PFSK-1 (cell line): Measurements from ENCODE around the gene GRHL3.

Experiments used
- FOXP2 ChIP-seq: optimal IDR thresholded peaks from 2 replicates; pipeline ENCODE3; 2011; ENCODE audit warnings: borderline replicate concordance, control low read depth, inconsistent platforms; ENCODE audit not compliant: insufficient read depth; ENCODE audit errors: extremely low read length, extremely low read depth
- POLR2AphosphoS5 ChIP-seq: IDR thresholded peaks from 2 replicates; pipeline ENCODE4 v1.6.1; 2012; ENCODE audit warnings: low read depth, mild to moderate bottlenecking, control low read depth, low read length, moderate library complexity
- SIN3A ChIP-seq: IDR thresholded peaks from 2 replicates; pipeline ENCODE4 v1.6.1; 2012; ENCODE audit warnings: mild to moderate bottlenecking, low read length, moderate library complexity, borderline replicate concordance; ENCODE audit not compliant: insufficient read depth
- TAF1 ChIP-seq: IDR thresholded peaks from 2 replicates; pipeline ENCODE4 v1.6.1; 2012; ENCODE audit warnings: low read length, control low read depth, borderline replicate concordance; ENCODE audit not compliant: insufficient read depth
- TF ChIP-seq, protein P1 (sequence below), 2 experiments: IDR thresholded peaks; 2 replicates each; pipeline versions ENCODE4 v1.6.1 to v1.8.0; 2011 to 2012; ENCODE audit warnings: low read depth in 2 of 2, low read length in 2 of 2, control low read depth in 1 of 2, inconsistent platforms in 1 of 2, mild to moderate bottlenecking in 1 of 2, moderate library complexity in 1 of 2; ENCODE audit not compliant: insufficient read depth in 1 of 2

Gene GRHL3

DNA sequence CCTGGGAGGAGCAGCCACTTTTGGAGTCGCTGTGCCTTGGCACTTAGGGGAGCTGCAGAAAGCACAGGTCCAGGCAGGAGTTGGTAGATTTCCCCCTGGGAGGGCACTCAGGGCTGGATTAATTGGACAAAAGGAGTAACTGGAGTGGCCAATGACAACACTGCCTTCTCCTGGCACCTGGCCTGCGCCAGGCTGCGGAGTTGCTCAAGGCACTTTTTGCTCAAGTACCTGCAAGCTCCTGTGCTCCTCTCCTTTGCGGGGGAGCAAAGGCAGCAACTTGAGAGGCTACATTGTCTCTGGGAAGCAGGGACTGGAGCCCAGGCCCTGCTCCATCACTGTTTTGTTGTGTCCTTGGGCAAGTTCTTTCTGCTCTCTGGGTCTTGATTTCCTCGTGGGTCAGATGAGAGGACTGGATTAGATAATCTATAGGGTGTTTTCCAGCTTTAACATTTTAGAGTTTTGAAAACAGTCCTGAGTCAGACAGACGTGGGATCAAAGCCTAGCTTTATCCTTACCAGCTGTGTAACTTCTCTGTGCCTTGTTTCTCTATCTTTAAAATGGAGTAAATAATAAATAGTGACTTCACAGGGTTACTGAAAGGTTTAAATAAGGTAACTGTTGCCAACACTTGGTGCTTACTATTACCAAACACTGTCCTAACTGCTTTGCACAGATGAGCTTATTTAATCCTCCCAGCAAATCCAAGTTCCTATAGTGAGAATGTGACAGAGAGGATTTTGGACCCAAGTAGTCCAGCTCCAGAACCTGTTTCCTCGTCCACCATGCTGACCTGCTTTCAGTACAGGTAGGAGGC lies 18.0 kb upstream of the GRHL3 start:
- TF ChIP-seq FOXP2 (no peak), TAF1 (no peak), POLR2AphosphoS5 (no peak), SIN3A (no peak)
- TF ChIP-seq, protein P1, sequence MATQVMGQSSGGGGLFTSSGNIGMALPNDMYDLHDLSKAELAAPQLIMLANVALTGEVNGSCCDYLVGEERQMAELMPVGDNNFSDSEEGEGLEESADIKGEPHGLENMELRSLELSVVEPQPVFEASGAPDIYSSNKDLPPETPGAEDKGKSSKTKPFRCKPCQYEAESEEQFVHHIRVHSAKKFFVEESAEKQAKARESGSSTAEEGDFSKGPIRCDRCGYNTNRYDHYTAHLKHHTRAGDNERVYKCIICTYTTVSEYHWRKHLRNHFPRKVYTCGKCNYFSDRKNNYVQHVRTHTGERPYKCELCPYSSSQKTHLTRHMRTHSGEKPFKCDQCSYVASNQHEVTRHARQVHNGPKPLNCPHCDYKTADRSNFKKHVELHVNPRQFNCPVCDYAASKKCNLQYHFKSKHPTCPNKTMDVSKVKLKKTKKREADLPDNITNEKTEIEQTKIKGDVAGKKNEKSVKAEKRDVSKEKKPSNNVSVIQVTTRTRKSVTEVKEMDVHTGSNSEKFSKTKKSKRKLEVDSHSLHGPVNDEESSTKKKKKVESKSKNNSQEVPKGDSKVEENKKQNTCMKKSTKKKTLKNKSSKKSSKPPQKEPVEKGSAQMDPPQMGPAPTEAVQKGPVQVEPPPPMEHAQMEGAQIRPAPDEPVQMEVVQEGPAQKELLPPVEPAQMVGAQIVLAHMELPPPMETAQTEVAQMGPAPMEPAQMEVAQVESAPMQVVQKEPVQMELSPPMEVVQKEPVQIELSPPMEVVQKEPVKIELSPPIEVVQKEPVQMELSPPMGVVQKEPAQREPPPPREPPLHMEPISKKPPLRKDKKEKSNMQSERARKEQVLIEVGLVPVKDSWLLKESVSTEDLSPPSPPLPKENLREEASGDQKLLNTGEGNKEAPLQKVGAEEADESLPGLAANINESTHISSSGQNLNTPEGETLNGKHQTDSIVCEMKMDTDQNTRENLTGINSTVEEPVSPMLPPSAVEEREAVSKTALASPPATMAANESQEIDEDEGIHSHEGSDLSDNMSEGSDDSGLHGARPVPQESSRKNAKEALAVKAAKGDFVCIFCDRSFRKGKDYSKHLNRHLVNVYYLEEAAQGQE (IDR thresholded peaks at IDR 0.05; ENCODE audit: insufficient read depth in 1 of 2, low read depth in 2 of 2, low read length in 2 of 2) = no peak

DNA sequence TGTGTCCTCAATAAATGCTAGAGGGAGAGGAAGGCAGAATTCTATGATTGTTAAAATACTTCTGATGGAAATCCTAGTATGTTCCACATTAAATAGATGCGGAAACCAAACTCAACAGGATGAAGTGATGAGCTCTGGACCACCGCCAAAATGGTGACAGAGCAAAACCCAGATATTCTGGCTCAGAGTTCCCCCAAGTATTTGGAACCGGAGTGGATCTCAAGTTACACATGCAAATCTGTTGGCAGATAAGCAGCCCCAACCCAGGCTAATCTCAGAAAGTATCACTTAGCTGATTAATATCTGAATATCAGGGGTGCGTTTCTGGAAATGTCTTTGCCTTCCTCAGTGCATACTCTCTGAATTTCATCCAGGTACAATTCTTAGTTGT lies 17.4 kb upstream of the GRHL3 start:
- TF ChIP-seq FOXP2 (no peak), SIN3A (no peak), TAF1 (no peak), POLR2AphosphoS5 (no peak)
- TF ChIP-seq, protein P1 (IDR thresholded peaks at IDR 0.05; ENCODE audit: insufficient read depth in 1 of 2, low read depth in 2 of 2, low read length in 2 of 2) = no peak

DNA sequence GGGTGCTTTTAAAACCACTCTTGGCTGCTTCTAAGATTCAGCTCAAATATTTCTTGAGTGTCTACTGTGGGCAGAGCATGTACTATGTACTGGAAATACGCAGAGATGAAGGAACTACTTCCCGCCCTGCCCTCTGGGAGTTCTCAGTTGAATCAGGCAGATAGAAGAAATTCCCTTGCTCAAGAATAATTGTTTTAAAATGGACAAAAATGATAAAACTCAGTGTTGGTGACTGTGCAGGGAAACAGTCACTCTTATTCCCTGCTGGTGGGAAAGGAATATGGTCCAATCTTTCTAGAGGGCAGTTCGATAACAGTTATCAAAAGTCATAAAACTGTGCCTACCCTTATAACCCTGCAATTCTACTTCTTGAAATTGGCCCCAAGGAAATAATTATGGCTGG lies 16.9 kb upstream of the GRHL3 start:
- no peak for TF ChIP-seq TAF1
- TF ChIP-seq, protein P1 (IDR thresholded peaks at IDR 0.05; ENCODE audit: insufficient read depth in 1 of 2, low read depth in 2 of 2, low read length in 2 of 2) = no peak

DNA sequence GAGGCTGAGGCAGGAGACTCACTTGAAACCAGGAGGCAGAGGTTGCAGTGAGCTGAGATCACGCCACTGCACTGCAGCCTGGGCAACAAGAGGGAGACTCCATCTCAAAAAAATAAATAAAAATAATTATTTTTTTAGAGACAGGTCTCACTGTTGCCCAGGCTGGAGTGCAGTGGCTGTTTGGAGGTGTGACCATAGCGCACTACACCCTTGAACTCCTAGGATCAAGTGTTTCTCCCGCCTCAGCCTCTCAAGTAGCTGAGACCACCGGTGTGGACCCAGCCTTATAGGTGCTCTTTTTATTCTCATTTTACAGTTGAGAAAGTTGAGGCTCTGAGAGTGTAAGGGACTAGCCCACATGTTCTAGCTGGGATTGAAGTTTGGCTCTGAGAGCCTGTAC lies 15.6 kb upstream of the GRHL3 start:
- TF ChIP-seq POLR2AphosphoS5 = no peak
- TF ChIP-seq, protein P1 (IDR thresholded peaks at IDR 0.05; ENCODE audit: insufficient read depth in 1 of 2, low read depth in 2 of 2, low read length in 2 of 2) = no peak
- no peak for TF ChIP-seq SIN3A

DNA sequence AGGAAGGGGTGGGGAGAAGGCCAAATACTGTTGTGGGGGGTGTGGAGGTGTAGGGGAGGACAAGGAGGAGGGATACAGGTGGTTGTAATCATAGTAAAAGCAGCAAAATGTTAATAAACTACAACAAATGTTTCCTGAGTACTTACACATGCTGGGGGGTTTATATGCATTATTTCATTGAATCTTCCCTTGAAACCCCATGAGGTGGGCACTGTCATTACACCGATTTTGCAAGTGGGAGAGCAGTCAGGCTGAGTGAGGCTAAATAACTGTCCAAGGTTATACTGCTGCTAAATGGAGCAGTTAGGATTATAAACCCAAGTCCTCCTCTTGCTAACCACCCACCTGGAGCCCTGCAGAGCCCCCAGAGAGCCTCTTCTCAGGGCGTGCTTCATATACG lies 14.4 kb upstream of the GRHL3 start:
- no peak for TF ChIP-seq SIN3A
- TF ChIP-seq POLR2AphosphoS5 = no peak
- TF ChIP-seq TAF1 = no peak
- no peak for TF ChIP-seq FOXP2
- TF ChIP-seq, protein P1 (IDR thresholded peaks at IDR 0.05; ENCODE audit: insufficient read depth in 1 of 2, low read depth in 2 of 2, low read length in 2 of 2) = no peak
